ENCODE results near the gene GPR137C.
"Not testable (repeated sequence)": the region's sequence is repeated elsewhere in the genome, so short reads cannot be mapped to it uniquely, and the experiment has no call there.

The GPR137C gene

GRCh38 chr14:52563120-52563519 lies 10.5 kb downstream of the GPR137C start:
- TF ChIP-seq CTCF (IDR thresholded peaks at IDR 0.05), result no peak
- Histone ChIP-seq H3K4me1 (no peaks in the 10 kb centered on the region), H3K27ac (no peak overlapping the region), H3K4me3 (no peak overlapping the region), H3K9me3 (peaks cover 0 to 6% (median 0%) of the 10 kb centered on the region in 3 donors), H3K36me3 (no peaks in the 10 kb centered on the region), H3K27me3 (no peaks in the 10 kb centered on the region)
- intact Hi-C loops (cut with DNase I; ENCODE audit: low total_unique reads), result no loop called here
- no peak for DNase-seq

GRCh38 chr14:52568454-52568853 lies 15.8 kb downstream of the GPR137C start:
- H3K27ac ChIP-seq; H3K27me3 ChIP-seq; H3K4me1 ChIP-seq; H3K4me3 ChIP-seq; H3K36me3 ChIP-seq; DNase-seq; intact Hi-C loops (cut with DNase I; ENCODE audit: low total_unique reads): not testable (repeated sequence)
- peaks cover 5 to 44% (median 29%) of the 10 kb centered on the region in 3 donors for H3K9me3 ChIP-seq

- Histone ChIP-seq H3K27ac (no peak overlapping the region), H3K27me3 (no peaks in the 10 kb centered on the region), H3K36me3 (no peaks in the 10 kb centered on the region), H3K4me3 (no peak overlapping the region), H3K9me3 (peaks cover 0 to 26% (median 15%) of the 10 kb centered on the region in 3 donors), H3K4me1 (no peaks in the 10 kb centered on the region)
- no peak for DNase-seq
- intact Hi-C loops (cut with DNase I; ENCODE audit: low total_unique reads), result no loop called here
- TF ChIP-seq CTCF (IDR thresholded peaks at IDR 0.05), result no peak
Measured at GRCh38 chr14:52575858-52576257, 23.2 kb downstream of the GPR137C start.

DNA sequence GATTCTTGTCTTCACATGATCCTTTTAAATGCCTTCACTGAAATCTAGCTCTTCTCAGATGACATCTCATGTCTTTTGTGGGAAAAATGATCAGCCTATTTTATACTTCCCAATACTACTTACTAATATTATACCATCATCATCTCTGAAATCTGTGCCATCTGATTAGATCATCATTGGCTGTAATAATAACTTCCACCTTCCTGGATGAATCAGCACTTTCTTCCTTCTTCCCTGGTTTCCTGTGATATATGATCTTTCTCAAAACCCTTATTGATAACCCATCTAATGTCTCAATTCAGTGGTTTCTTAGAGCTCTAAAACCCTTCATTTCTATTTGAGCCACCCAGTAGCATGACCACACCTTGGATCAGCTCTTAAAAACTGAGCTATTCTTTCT lies 30.9 kb downstream of the GPR137C start:
- H3K4me3 ChIP-seq, result no peak overlapping the region
- H3K27ac ChIP-seq, result no peak overlapping the region
- no peaks in the 10 kb centered on the region for H3K4me1 ChIP-seq
- no peaks in the 10 kb centered on the region for H3K9me3 ChIP-seq
- no peaks in the 10 kb centered on the region for H3K36me3 ChIP-seq
- intact Hi-C loops (cut with DNase I; ENCODE audit: low total_unique reads), result no loop called here
- H3K27me3 ChIP-seq, result no peaks in the 10 kb centered on the region
- no peak for TF ChIP-seq CTCF (IDR thresholded peaks at IDR 0.05)
- DNase-seq, result no peak

DNA sequence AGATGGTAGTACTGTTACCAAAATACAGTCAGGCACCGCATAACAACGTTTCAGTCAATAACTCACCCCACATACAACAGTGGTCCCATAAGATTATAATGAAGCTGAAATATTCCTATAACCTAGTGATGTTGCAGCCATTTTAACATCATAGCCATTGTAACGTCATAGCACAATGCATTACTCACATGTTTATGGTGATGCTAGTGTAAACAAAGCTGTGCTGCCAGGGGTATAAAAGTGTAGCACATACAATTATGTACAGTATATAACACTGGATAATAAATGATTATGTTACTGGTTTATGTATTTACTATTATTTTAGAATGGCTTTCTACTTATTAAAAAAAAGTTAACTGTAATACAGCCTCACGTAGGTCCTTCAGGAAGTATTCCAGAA lies 37.0 kb downstream of the GPR137C start:
- no peak for TF ChIP-seq CTCF (IDR thresholded peaks at IDR 0.05)
- H3K27me3 ChIP-seq, result no peaks in the 10 kb centered on the region
- H3K4me3 ChIP-seq, result no peak overlapping the region
- no peaks in the 10 kb centered on the region for H3K4me1 ChIP-seq
- no peaks in the 10 kb centered on the region for H3K36me3 ChIP-seq
- no peak for DNase-seq
- intact Hi-C loops (cut with DNase I; ENCODE audit: low total_unique reads), result no loop called here
- H3K9me3 ChIP-seq, result peaks cover 0 to 3% (median 0%) of the 10 kb centered on the region in 3 donors
- H3K27ac ChIP-seq, result no peak overlapping the region

GRCh38 chr14:52590318-52590717 lies 37.7 kb downstream of the GPR137C start:
- no peak for TF ChIP-seq CTCF (IDR thresholded peaks at IDR 0.05)
- Histone ChIP-seq H3K4me3 (no peak overlapping the region), H3K9me3 (peaks cover 0 to 3% (median 0%) of the 10 kb centered on the region in 3 donors), H3K36me3 (no peaks in the 10 kb centered on the region), H3K4me1 (no peaks in the 10 kb centered on the region), H3K27me3 (no peaks in the 10 kb centered on the region), H3K27ac (no peak overlapping the region)
- DNase-seq, result no peak
- intact Hi-C loops (cut with DNase I; ENCODE audit: low total_unique reads), result no loop called here
